ENCODE results near the gene SNAP91. TPM values are rescaled to one million over a fixed set of nuclear protein-coding genes. Genes with fewer than 3 reads are reported as not detected.

Gene SNAP91
- total RNA-seq, 1 experiment from 2014 or later = 0.95 TPM

GRCh38 chr6:83702749-83703148 is 6.2 kb downstream of the SNAP91 start:
- no peak overlapping the region for H3K4me3 ChIP-seq (ENCODE audit: low read depth in 2 of 2, low read length in 2 of 2)
- BruUV-seq (replicated peaks) = no TSS peak
- H3K36me3 ChIP-seq (ENCODE audit: control insufficient read depth, insufficient read depth, low read length) = no peaks in the 10 kb centered on the region
- H3K4me1 ChIP-seq (ENCODE audit: control insufficient read depth, insufficient read depth, low read length) = no peaks in the 10 kb centered on the region
- no peak for DNase-seq (ENCODE audit: low read depth, low spot score)
- H3K9me3 ChIP-seq (ENCODE audit: control insufficient read depth, insufficient read depth, low read depth, low read length) = no peaks in the 10 kb centered on the region
- in situ Hi-C loops (cut with HindIII; ENCODE audit: low pct_unique_long_range_greater_than_20kb, low sequenced_read_pairs) (no loop called here), intact Hi-C loops (cut with micrococcal nuclease; ENCODE audit: unreplicated experiment) (no loop called here)
- ATAC-seq = no peak
- CTCF ChIA-PET = no interaction called here
- TF ChIP-seq POLR2AphosphoS5 (IDR thresholded peaks at IDR 0.05; ENCODE audit: low read depth, low read length) = no peak
- TF ChIP-seq, protein P1, sequence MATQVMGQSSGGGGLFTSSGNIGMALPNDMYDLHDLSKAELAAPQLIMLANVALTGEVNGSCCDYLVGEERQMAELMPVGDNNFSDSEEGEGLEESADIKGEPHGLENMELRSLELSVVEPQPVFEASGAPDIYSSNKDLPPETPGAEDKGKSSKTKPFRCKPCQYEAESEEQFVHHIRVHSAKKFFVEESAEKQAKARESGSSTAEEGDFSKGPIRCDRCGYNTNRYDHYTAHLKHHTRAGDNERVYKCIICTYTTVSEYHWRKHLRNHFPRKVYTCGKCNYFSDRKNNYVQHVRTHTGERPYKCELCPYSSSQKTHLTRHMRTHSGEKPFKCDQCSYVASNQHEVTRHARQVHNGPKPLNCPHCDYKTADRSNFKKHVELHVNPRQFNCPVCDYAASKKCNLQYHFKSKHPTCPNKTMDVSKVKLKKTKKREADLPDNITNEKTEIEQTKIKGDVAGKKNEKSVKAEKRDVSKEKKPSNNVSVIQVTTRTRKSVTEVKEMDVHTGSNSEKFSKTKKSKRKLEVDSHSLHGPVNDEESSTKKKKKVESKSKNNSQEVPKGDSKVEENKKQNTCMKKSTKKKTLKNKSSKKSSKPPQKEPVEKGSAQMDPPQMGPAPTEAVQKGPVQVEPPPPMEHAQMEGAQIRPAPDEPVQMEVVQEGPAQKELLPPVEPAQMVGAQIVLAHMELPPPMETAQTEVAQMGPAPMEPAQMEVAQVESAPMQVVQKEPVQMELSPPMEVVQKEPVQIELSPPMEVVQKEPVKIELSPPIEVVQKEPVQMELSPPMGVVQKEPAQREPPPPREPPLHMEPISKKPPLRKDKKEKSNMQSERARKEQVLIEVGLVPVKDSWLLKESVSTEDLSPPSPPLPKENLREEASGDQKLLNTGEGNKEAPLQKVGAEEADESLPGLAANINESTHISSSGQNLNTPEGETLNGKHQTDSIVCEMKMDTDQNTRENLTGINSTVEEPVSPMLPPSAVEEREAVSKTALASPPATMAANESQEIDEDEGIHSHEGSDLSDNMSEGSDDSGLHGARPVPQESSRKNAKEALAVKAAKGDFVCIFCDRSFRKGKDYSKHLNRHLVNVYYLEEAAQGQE (IDR thresholded peaks at IDR 0.05; ENCODE audit: insufficient read depth in 1 of 2, low read depth in 2 of 2, low read length in 1 of 2) = no peak
- no peak for TF ChIP-seq SIN3A (IDR thresholded peaks at IDR 0.05; ENCODE audit: borderline replicate concordance, insufficient read depth, low read depth, low read length)
- TF ChIP-seq CTCF (IDR thresholded peaks at IDR 0.05) = no peak
- no peak for TF ChIP-seq TCF7L2 (IDR thresholded peaks at IDR 0.05; ENCODE audit: low read depth, low read length)
- H3K27ac ChIP-seq (ENCODE audit: low read length) = no peak overlapping the region
- H3K27me3 ChIP-seq (ENCODE audit: control insufficient read depth, insufficient read depth, low read length) = no peaks in the 10 kb centered on the region
- POLR2A ChIA-PET = no interaction called here

- ChIA-PET CTCF (no interaction called here), POLR2A (no interaction called here)
- ATAC-seq = no peak
- DNase-seq (ENCODE audit: low read depth, low spot score) = no peak
- Histone ChIP-seq H3K9me3 (ENCODE audit: control insufficient read depth, insufficient read depth, low read depth, low read length) (no peaks in the 10 kb centered on the region), H3K4me1 (ENCODE audit: control insufficient read depth, insufficient read depth, low read length) (no peaks in the 10 kb centered on the region), H3K4me3 (ENCODE audit: low read depth in 2 of 2, low read length in 2 of 2) (no peak overlapping the region), H3K27ac (ENCODE audit: low read length) (no peak overlapping the region), H3K27me3 (ENCODE audit: control insufficient read depth, insufficient read depth, low read length) (no peaks in the 10 kb centered on the region), H3K36me3 (ENCODE audit: control insufficient read depth, insufficient read depth, low read length) (no peaks in the 10 kb centered on the region)
- BruUV-seq (replicated peaks) = no TSS peak
- in situ Hi-C loops (cut with HindIII; ENCODE audit: low pct_unique_long_range_greater_than_20kb, low sequenced_read_pairs) = no loop called here
- TF ChIP-seq SIN3A (IDR thresholded peaks at IDR 0.05; ENCODE audit: borderline replicate concordance, insufficient read depth, low read depth, low read length) = no peak
- TF ChIP-seq, protein P1 (IDR thresholded peaks at IDR 0.05; ENCODE audit: insufficient read depth in 1 of 2, low read depth in 2 of 2, low read length in 1 of 2) = no peak
- no peak for TF ChIP-seq TCF7L2 (IDR thresholded peaks at IDR 0.05; ENCODE audit: low read depth, low read length)
- no peak for TF ChIP-seq CTCF (IDR thresholded peaks at IDR 0.05)
- TF ChIP-seq POLR2AphosphoS5 (IDR thresholded peaks at IDR 0.05; ENCODE audit: low read depth, low read length) = no peak
- intact Hi-C loops (cut with micrococcal nuclease; ENCODE audit: unreplicated experiment) = no loop called here
Observed at GRCh38 chr6:83702077-83702476, 6.8 kb downstream of the SNAP91 start.

Data from Panc1 (cell line).